ENCODE results near the gene ELMO1.

ELMO1 gene

GRCh38 chr7:36820527-36821170, 628.0 kb downstream of the ELMO1 start:
- no peaks in the 10 kb centered on the region for H3K27me3 Mint-ChIP-seq
- no peak overlapping the region for H3K4me3 Mint-ChIP-seq
- ATAC-seq = no peak
- no peak overlapping the region for H3K27ac Mint-ChIP-seq
- H3K36me3 Mint-ChIP-seq = peaks cover 11% of the 10 kb centered on the region
- peaks cover 8% of the 10 kb centered on the region for H3K4me1 Mint-ChIP-seq
- H3K9me3 Mint-ChIP-seq = peaks cover 3% of the 10 kb centered on the region

GRCh38 chr7:36819639-36820038, 629.0 kb downstream of the ELMO1 start:
- peak; percentile 72 for ATAC-seq
- H3K27me3 Mint-ChIP-seq = no peaks in the 10 kb centered on the region
- peaks cover 3% of the 10 kb centered on the region for H3K9me3 Mint-ChIP-seq
- H3K4me1 Mint-ChIP-seq = peaks cover 8% of the 10 kb centered on the region
- H3K27ac Mint-ChIP-seq = no peak overlapping the region
- peaks cover 11% of the 10 kb centered on the region for H3K36me3 Mint-ChIP-seq
- no peak overlapping the region for H3K4me3 Mint-ChIP-seq

- H3K27me3 Mint-ChIP-seq = peaks cover 1% of the 10 kb centered on the region
- no peak overlapping the region for H3K4me3 Mint-ChIP-seq
- H3K27ac Mint-ChIP-seq = no peak overlapping the region
- peaks cover 5% of the 10 kb centered on the region for H3K4me1 Mint-ChIP-seq
- H3K9me3 Mint-ChIP-seq = no peaks in the 10 kb centered on the region
- no peaks in the 10 kb centered on the region for H3K36me3 Mint-ChIP-seq
- no peak for ATAC-seq
Observed at GRCh38 chr7:36814311-36814710, 634.4 kb downstream of the ELMO1 start.

- H3K27ac Mint-ChIP-seq = no peak overlapping the region
- ATAC-seq = no peak
- no peaks in the 10 kb centered on the region for H3K36me3 Mint-ChIP-seq
- H3K27me3 Mint-ChIP-seq = peaks cover 11% of the 10 kb centered on the region
- no peak overlapping the region for H3K4me3 Mint-ChIP-seq
- H3K4me1 Mint-ChIP-seq = no peaks in the 10 kb centered on the region
- no peaks in the 10 kb centered on the region for H3K9me3 Mint-ChIP-seq
Observed at GRCh38 chr7:36811807-36812206, 636.9 kb downstream of the ELMO1 start.

GRCh38 chr7:36810489-36810888, 638.2 kb downstream of the ELMO1 start:
- H3K4me3 Mint-ChIP-seq = no peak overlapping the region
- H3K4me1 Mint-ChIP-seq = no peaks in the 10 kb centered on the region
- H3K27ac Mint-ChIP-seq = no peak overlapping the region
- peaks cover 11% of the 10 kb centered on the region for H3K27me3 Mint-ChIP-seq
- H3K36me3 Mint-ChIP-seq = no peaks in the 10 kb centered on the region
- H3K9me3 Mint-ChIP-seq = no peaks in the 10 kb centered on the region
- no peak for ATAC-seq

GRCh38 chr7:36810032-36810431, 638.6 kb downstream of the ELMO1 start:
- ATAC-seq = no peak
- Mint-ChIP-seq H3K4me1 (no peaks in the 10 kb centered on the region), H3K36me3 (no peaks in the 10 kb centered on the region), H3K9me3 (no peaks in the 10 kb centered on the region), H3K27me3 (peaks cover 11% of the 10 kb centered on the region), H3K27ac (no peak overlapping the region), H3K4me3 (no peak overlapping the region)

GRCh38 chr7:36809510-36809909, 639.2 kb downstream of the ELMO1 start:
- H3K27me3 Mint-ChIP-seq = peaks cover 11% of the 10 kb centered on the region
- no peak for ATAC-seq
- no peak overlapping the region for H3K27ac Mint-ChIP-seq
- H3K4me3 Mint-ChIP-seq = no peak overlapping the region
- H3K36me3 Mint-ChIP-seq = no peaks in the 10 kb centered on the region
- H3K9me3 Mint-ChIP-seq = no peaks in the 10 kb centered on the region
- no peaks in the 10 kb centered on the region for H3K4me1 Mint-ChIP-seq

- peaks cover 11% of the 10 kb centered on the region for H3K27me3 Mint-ChIP-seq
- H3K9me3 Mint-ChIP-seq = no peaks in the 10 kb centered on the region
- H3K36me3 Mint-ChIP-seq = no peaks in the 10 kb centered on the region
- no peak overlapping the region for H3K4me3 Mint-ChIP-seq
- no peak for ATAC-seq
- H3K4me1 Mint-ChIP-seq = no peaks in the 10 kb centered on the region
- no peak overlapping the region for H3K27ac Mint-ChIP-seq
Observed at GRCh38 chr7:36809086-36809485, 639.6 kb downstream of the ELMO1 start.

GRCh38 chr7:36806891-36807290, 641.8 kb downstream of the ELMO1 start:
- H3K4me3 Mint-ChIP-seq = no peak overlapping the region
- peaks cover 11% of the 10 kb centered on the region for H3K27me3 Mint-ChIP-seq
- no peaks in the 10 kb centered on the region for H3K36me3 Mint-ChIP-seq
- ATAC-seq = no peak
- H3K4me1 Mint-ChIP-seq = no peaks in the 10 kb centered on the region
- H3K27ac Mint-ChIP-seq = no peak overlapping the region
- no peaks in the 10 kb centered on the region for H3K9me3 Mint-ChIP-seq

All from stimulated activated memory B cell treated with anti-CD40 and anti-IgM and Interleukin-4, amounts not matched to agents 10 μg/mL and 1 μg/mL and 100 μg/mL, for 72 hours (primary cell).